ENCODE data around the gene GSAP. TPM values are rescaled to one million over a fixed set of nuclear protein-coding genes. Genes with fewer than 3 reads are reported as not detected.

GSAP gene
- polyA plus RNA-seq, 1 of the 3 experiments (the other 2 are of a cell fraction) = 5.9 TPM

DNA sequence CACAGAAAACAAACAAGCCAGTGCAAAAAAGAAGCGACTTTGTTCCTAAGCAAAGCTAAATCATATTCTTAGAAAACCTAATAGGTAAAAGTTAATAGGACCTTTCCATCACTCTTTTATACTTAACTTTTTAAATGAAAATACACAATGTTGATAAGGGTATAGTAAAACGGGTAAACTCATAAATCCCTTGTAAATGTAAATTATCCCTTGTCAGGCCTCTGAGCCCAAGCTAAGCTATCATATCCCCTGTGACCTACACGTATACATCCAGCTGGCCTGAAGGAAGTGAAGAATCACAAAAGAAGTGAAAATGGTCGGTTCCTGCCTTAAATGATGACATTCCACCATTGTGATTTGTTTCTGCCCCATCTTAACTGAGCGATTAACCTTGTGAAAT, 76.4 kb downstream of the GSAP start:
- Histone ChIP-seq H3K9ac (no peak overlapping the region), H3K27ac (ENCODE audit: low read depth in 2 of 2, low read length in 1 of 2) (no peak overlapping the region), H3K4me3 (ENCODE audit: low read depth in 2 of 2, low read length in 1 of 2) (no peak overlapping the region), H3F3A (replicated peaks; ENCODE audit: insufficient read depth) (no peaks in the 10 kb centered on the region), H3K4me1 (ENCODE audit: control insufficient read depth in 1 of 2, insufficient read depth in 2 of 2, low read depth in 1 of 2, low read length in 1 of 2) (no peaks in the 10 kb centered on the region), H3K79me2 (ENCODE audit: insufficient read depth) (no peaks in the 10 kb centered on the region), H4K20me1 (ENCODE audit: insufficient read depth) (no peaks in the 10 kb centered on the region), H3K36me3 (replicated peaks in 1 of 2; ENCODE audit: control insufficient read depth in 1 of 2, insufficient read depth in 2 of 2, low read length in 1 of 2) (no peaks in the 10 kb centered on the region), H3K4me2 (no peak overlapping the region), H3K9me3 (no peaks in the 10 kb centered on the region), H3K9me2 (no peaks in the 10 kb centered on the region), H3K27me3 (ENCODE audit: insufficient read depth) (no peaks in the 10 kb centered on the region), H2AFZ (ENCODE audit: low read depth) (no peak overlapping the region)
- TF ChIP-seq FOXJ3 (CRISPR knock-in tag; IDR thresholded peaks at IDR 0.05) (no peak), USF2 (IDR thresholded peaks at IDR 0.05; ENCODE audit: borderline replicate concordance, low read depth, low read length) (no peak), SMC3 (IDR thresholded peaks at IDR 0.05; ENCODE audit: low read depth, low read length) (no peak), FOXM1 (IDR thresholded peaks at IDR 0.05; ENCODE audit: low read depth) (no peak), PBX3 (IDR thresholded peaks at IDR 0.05) (no peak)
- CTCF ChIA-PET = no interaction called here
- 73% methylated on average over 5 of the region's 5 CpGs for WGBS (ENCODE audit: low lambda C conversion rate)
- POLR2A ChIA-PET = no interaction called here
- no peak for DNase-seq

- Histone ChIP-seq H3K4me1 (ENCODE audit: control insufficient read depth in 1 of 2, insufficient read depth in 2 of 2, low read depth in 1 of 2, low read length in 1 of 2) (no peaks in the 10 kb centered on the region), H3K36me3 (replicated peaks in 1 of 2; ENCODE audit: control insufficient read depth in 1 of 2, insufficient read depth in 2 of 2, low read length in 1 of 2) (no peaks in the 10 kb centered on the region), H4K20me1 (ENCODE audit: insufficient read depth) (no peaks in the 10 kb centered on the region), H3K9me2 (no peaks in the 10 kb centered on the region), H3K27me3 (ENCODE audit: insufficient read depth) (no peaks in the 10 kb centered on the region), H2AFZ (ENCODE audit: low read depth) (no peak overlapping the region), H3K9me3 (no peaks in the 10 kb centered on the region), H3F3A (replicated peaks; ENCODE audit: insufficient read depth) (no peaks in the 10 kb centered on the region), H3K79me2 (ENCODE audit: insufficient read depth) (no peaks in the 10 kb centered on the region), H3K4me3 (ENCODE audit: low read depth in 2 of 2, low read length in 1 of 2) (no peak overlapping the region), H3K9ac (no peak overlapping the region), H3K4me2 (no peak overlapping the region), H3K27ac (ENCODE audit: low read depth in 2 of 2, low read length in 1 of 2) (no peak overlapping the region)
- no peak for DNase-seq
- CTCF ChIA-PET = no interaction called here
- POLR2A ChIA-PET = no interaction called here
- WGBS (ENCODE audit: low lambda C conversion rate) = 77% methylated on average over 5 of the region's 5 CpGs
- TF ChIP-seq RFX5 (IDR thresholded peaks at IDR 0.05; ENCODE audit: low read length) (no peak), EZH2phosphoT487 (IDR thresholded peaks at IDR 0.05; ENCODE audit: borderline replicate concordance, low read depth) (no peak), GATA2 (CRISPR knock-in tag; IDR thresholded peaks at IDR 0.05) (no peak), TCF12 (IDR thresholded peaks at IDR 0.05) (no peak), MXI1 (IDR thresholded peaks at IDR 0.05; ENCODE audit: low read depth, low read length) (no peak), NFIC (IDR thresholded peaks at IDR 0.05; ENCODE audit: borderline replicate concordance) (no peak), RAD21 (IDR thresholded peaks at IDR 0.05; ENCODE audit: low read length) (no peak), RCOR1 (IDR thresholded peaks at IDR 0.05; ENCODE audit: low read length) (no peak), TEAD4 (IDR thresholded peaks at IDR 0.05; ENCODE audit: borderline replicate concordance, insufficient read depth) (no peak), USF2 (IDR thresholded peaks at IDR 0.05; ENCODE audit: borderline replicate concordance, low read depth, low read length) (no peak), RXRA (IDR thresholded peaks at IDR 0.05; ENCODE audit: borderline replicate concordance, low read depth) (no peak), PBX3 (IDR thresholded peaks at IDR 0.05) (no peak), POLR2AphosphoS5 (IDR thresholded peaks at IDR 0.05; ENCODE audit: low read depth, low read length) (no peak), USF1 (IDR thresholded peaks at IDR 0.05; ENCODE audit: borderline replicate concordance, low read depth) (no peak), TAF1 (IDR thresholded peaks at IDR 0.05; ENCODE audit: borderline replicate concordance, low read depth, low read length) (no peak)
- TF ChIP-seq, protein P1, sequence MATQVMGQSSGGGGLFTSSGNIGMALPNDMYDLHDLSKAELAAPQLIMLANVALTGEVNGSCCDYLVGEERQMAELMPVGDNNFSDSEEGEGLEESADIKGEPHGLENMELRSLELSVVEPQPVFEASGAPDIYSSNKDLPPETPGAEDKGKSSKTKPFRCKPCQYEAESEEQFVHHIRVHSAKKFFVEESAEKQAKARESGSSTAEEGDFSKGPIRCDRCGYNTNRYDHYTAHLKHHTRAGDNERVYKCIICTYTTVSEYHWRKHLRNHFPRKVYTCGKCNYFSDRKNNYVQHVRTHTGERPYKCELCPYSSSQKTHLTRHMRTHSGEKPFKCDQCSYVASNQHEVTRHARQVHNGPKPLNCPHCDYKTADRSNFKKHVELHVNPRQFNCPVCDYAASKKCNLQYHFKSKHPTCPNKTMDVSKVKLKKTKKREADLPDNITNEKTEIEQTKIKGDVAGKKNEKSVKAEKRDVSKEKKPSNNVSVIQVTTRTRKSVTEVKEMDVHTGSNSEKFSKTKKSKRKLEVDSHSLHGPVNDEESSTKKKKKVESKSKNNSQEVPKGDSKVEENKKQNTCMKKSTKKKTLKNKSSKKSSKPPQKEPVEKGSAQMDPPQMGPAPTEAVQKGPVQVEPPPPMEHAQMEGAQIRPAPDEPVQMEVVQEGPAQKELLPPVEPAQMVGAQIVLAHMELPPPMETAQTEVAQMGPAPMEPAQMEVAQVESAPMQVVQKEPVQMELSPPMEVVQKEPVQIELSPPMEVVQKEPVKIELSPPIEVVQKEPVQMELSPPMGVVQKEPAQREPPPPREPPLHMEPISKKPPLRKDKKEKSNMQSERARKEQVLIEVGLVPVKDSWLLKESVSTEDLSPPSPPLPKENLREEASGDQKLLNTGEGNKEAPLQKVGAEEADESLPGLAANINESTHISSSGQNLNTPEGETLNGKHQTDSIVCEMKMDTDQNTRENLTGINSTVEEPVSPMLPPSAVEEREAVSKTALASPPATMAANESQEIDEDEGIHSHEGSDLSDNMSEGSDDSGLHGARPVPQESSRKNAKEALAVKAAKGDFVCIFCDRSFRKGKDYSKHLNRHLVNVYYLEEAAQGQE (IDR thresholded peaks at IDR 0.05; ENCODE audit: low read depth, low read length) = no peak
Observed at GRCh38 chr7:77338883-77339629, 77.1 kb downstream of the GSAP start.
